GM13977 (cell line): ENCODE data around the gene RAPSN.
A peak's percentile ranks its signal among the peaks of the same experiment; 100 is the strongest.

Source experiments
- DNase-seq: peaks from one replicate; pipeline ENCODE4 v3.0.0; 2012; ENCODE audit warnings: low spot score
- in situ Hi-C: fragments of 300-500 bp; cut with MboI; formaldehyde crosslinking; loops from one replicate; pipeline ENCODE4 v1.12.0; 2022; ENCODE audit warnings: low sequenced_read_pairs, low pct_unique_long_range_greater_than_20kb, mixed read lengths, inconsistent platforms; ENCODE audit not compliant: unreplicated experiment
- TF ChIP-seq, protein P1 (sequence below): IDR thresholded peaks from 2 replicates; pipeline ENCODE4 v1.5.1; 2012; ENCODE audit warnings: mild to moderate bottlenecking, control low read depth; ENCODE audit not compliant: insufficient read depth; ENCODE audit errors: extremely low read depth, missing control alignments

Gene RAPSN

GRCh38 chr11:47413351-47413750 is 35.6 kb downstream of the RAPSN start:
- in situ Hi-C loops, result loop anchor here (25.0 kb wide), 1 partner anchor 699 kb away; no protein-coding TSS in a partner anchor
- no peak for DNase-seq
- TF ChIP-seq, protein P1, sequence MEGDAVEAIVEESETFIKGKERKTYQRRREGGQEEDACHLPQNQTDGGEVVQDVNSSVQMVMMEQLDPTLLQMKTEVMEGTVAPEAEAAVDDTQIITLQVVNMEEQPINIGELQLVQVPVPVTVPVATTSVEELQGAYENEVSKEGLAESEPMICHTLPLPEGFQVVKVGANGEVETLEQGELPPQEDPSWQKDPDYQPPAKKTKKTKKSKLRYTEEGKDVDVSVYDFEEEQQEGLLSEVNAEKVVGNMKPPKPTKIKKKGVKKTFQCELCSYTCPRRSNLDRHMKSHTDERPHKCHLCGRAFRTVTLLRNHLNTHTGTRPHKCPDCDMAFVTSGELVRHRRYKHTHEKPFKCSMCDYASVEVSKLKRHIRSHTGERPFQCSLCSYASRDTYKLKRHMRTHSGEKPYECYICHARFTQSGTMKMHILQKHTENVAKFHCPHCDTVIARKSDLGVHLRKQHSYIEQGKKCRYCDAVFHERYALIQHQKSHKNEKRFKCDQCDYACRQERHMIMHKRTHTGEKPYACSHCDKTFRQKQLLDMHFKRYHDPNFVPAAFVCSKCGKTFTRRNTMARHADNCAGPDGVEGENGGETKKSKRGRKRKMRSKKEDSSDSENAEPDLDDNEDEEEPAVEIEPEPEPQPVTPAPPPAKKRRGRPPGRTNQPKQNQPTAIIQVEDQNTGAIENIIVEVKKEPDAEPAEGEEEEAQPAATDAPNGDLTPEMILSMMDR, result no peak

DNA sequence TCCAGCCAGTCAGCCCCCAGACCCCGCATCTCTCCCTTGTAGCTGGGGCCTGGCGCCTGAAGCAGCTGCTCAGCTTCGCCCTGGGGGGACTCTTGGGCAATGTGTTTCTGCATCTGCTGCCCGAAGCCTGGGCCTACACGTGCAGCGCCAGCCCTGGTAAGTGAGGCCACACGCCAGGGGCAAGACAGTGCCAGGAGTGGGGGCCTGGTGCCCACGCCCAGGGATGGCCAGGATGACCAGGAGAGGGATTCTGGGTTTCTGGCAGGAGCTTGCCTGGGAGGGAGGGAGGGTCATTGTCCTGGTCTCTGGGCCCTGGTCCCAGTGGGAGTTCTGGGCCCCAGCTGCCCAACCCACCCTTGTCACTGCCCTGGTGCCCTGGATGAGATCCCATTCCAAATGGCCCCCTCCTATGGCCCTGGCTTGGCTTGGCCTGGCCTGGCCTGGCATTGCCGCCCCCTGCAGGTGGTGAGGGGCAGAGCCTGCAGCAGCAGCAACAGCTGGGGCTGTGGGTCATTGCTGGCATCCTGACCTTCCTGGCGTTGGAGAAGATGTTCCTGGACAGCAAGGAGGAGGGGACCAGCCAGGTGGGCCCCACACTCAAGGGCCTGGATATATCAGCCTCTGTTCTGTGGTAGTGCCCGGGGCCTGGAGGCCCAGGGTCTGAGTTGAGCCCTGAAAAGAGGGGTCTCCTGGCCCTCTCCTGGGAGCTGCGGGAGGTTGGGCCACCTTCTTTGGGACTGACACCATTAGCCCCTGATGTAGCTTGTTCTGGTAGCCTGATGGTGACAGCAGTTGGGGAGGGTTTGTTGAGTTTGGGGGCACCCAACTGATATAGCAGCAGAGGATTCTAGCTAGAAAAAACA is 36.8 kb downstream of the RAPSN start:
- TF ChIP-seq, protein P1, result peak; percentile 98
- DNase-seq, result peak; percentile 76
- in situ Hi-C loops, result loop anchor here (25.0 kb wide), 1 partner anchor 700 kb away; no protein-coding TSS in a partner anchor

- in situ Hi-C loops, result loop anchor here (25.0 kb wide), 1 partner anchor 702 kb away; no protein-coding TSS in a partner anchor
- TF ChIP-seq, protein P1, result no peak
These were observed 38.3 kb downstream of the RAPSN start for GRCh38 chr11:47410370-47411264.

DNA sequence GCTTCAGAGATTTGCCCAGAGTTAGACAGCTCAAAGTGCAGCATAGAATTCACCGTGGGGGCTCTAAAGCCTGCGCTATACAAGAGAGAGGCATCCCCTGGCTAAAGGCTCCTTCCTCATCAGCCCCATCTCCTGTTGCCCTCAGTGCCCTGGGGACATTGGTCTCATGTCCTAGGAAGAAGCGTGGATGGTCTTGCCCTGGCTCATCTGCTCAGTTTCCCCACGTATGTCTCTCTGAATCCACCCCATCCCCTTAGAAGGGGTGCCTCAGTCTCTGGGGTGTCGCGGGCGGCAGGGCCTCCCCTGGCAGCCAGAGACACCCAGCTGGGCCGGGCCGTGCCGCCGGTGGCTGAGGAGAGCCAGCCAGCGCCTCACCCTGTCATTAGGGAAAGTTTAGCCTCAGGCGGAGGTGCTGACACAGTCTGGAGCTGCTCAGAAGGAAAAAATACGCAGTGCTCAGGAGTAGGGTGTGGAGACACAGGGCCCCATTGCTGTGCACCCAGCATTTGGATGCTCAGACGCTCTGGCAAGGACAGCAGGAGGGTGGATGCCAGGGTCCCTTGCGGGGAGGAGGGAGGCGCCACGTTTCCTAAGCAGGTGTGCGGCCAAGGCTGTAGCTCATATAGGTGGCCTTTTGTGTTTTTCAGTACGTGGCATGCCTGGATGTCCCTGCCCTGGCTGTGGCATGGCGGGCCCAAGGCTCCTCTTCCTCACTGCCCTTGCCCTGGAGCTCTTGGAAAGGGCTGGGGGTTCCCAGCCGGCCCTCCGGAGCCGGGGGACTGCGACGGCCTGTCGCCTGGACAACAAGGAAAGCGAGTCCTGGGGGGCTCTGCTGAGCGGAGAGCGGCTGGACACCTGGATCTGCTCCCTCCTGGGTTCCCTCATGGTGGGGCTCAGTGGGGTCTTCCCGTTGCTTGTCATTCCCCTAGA is 39.2 kb downstream of the RAPSN start:
- no peak for DNase-seq
- in situ Hi-C loops, result loop anchor here (25.0 kb wide), 1 partner anchor 703 kb away; no protein-coding TSS in a partner anchor
- TF ChIP-seq, protein P1, result no peak

More at GRCh38 chr11:47410370-47411264, 38.3 kb downstream of the RAPSN start:
- no peak for DNase-seq

GRCh38 chr11:47408598-47409439 is 40.1 kb downstream of the RAPSN start:
- no peak for DNase-seq
- TF ChIP-seq, protein P1, result no peak
- in situ Hi-C loops, result loop anchor here (25.0 kb wide), 1 partner anchor 703 kb away; no protein-coding TSS in a partner anchor
